ENCODE data around the gene PDE4D.

Gene PDE4D

DNA sequence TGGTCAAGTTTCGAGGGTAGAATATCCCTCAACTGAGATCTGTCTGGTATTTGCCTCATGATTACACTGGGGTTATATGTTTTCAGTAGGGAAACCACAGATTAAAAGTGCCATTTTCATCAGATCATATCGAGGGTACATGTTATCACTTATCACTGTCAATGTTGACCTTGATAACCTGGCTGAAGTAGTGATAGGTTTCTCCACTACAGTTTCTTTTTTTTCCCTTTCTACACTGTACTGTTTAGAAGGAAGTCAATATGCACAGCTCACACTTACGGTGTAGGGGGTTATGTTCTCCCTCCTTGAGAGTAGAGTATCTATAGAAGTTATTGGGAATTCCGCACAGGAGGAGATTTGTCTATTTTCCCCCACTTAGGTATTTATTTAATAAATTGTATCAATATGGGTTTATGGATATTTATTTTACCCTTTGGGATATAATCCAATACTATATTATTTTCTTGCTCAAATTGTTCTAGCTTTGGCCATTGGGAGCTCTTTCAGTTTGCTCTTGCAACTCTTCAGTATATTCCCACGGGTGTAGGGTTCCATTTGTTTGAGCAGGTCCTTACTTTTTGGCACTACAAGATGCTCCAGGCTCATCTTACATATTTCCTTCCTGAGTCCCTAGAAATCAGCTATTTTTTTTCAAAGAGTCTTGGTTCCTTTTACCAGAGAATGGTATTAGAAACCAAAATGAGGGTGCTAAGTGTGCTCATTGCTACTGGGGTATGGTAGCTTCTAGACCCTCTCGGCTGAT, 866.2 kb downstream of the PDE4D start:
- no peak for DNase-seq (ENCODE audit: low read depth, low spot score)
- Histone ChIP-seq H3K27me3 (ENCODE audit: insufficient read depth, insufficient read length) (no peaks in the 10 kb centered on the region), H3K36me3 (ENCODE audit: insufficient read depth, insufficient read length, low read length) (peaks cover 5% of the 10 kb centered on the region), H3K9me3 (ENCODE audit: insufficient read depth, low read length) (peaks cover 4% of the 10 kb centered on the region), H3K4me1 (ENCODE audit: insufficient read depth, insufficient read length) (no peaks in the 10 kb centered on the region), H3K9ac (ENCODE audit: insufficient read length, low read depth) (no peak overlapping the region), H3K4me3 (ENCODE audit: insufficient read length, low read depth) (no peak overlapping the region)
- TF ChIP-seq YY1 (IDR thresholded peaks at IDR 0.05; ENCODE audit: insufficient read depth, insufficient read length) = no peak
- TF ChIP-seq SUZ12 (IDR thresholded peaks at IDR 0.05; ENCODE audit: extremely low read depth, insufficient read depth, insufficient read length) = no peak

DNA sequence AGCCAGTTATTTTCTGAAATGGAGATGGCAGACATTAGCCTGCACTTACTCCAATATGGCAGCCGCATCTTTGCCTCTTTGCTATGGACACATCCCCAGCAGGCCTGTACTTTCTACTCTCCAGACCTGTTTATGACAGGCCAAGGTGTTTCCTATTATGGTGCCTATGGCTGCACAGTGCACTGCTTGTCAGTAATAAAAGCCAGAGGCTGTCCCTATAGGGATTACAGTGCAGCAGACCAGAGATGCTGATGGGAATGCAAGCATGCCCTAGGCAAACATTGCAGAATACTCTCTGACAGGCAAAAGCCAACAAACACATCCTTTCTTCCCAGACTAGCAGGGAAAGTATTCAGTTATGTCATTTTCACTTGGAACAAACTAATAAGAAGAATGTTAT, 867.8 kb downstream of the PDE4D start:
- H3K4me1 ChIP-seq (ENCODE audit: insufficient read depth, insufficient read length) = no peaks in the 10 kb centered on the region
- no peaks in the 10 kb centered on the region for H3K27me3 ChIP-seq (ENCODE audit: insufficient read depth, insufficient read length)
- no peak for DNase-seq (ENCODE audit: low read depth, low spot score)
- H3K4me3 ChIP-seq (ENCODE audit: insufficient read length, low read depth) = no peak overlapping the region
- H3K36me3 ChIP-seq (ENCODE audit: insufficient read depth, insufficient read length, low read length) = peaks cover 2% of the 10 kb centered on the region
- no peak overlapping the region for H3K9ac ChIP-seq (ENCODE audit: insufficient read length, low read depth)
- peaks cover 4% of the 10 kb centered on the region for H3K9me3 ChIP-seq (ENCODE audit: insufficient read depth, low read length)
- no peak for TF ChIP-seq SUZ12 (IDR thresholded peaks at IDR 0.05; ENCODE audit: extremely low read depth, insufficient read depth, insufficient read length)
- no peak for TF ChIP-seq ZNF274 (IDR thresholded peaks at IDR 0.05; ENCODE audit: low read depth, low read length)

DNA sequence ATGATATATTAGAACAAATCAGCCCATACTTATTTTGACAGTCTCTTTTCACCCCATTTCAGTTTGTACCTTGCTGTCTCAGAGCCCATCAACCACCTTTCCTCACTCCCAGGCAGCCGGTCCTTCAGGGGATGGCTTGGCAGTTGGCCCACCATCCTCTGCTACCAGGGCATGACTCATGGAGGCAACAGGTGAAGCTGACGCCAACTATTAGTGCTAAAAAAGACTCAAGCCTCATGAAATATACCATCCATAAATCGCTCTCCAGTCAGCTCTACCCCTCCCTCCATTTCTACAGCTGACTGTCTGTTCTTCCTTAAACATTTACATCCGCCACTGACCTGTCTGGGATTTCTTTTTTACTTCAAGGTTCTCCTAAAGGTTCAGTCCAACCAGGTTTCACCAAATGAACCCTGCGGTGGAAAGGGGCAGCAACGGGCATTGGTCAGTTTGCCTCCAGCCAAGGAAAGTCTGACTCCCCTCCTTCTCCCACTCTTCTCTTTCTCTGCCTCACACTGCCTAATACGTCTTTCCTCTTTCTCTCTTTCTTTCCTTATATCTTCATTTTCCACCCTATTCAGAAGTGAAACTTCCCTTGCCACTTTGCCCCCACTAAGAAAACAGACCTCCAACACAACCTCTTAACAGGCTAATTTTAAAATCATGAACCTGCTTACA, 871.5 kb downstream of the PDE4D start:
- no peaks in the 10 kb centered on the region for H3K36me3 ChIP-seq (ENCODE audit: insufficient read depth, insufficient read length, low read length)
- no peaks in the 10 kb centered on the region for H3K9me3 ChIP-seq (ENCODE audit: insufficient read depth, low read length)
- no peak for TF ChIP-seq SUZ12 (IDR thresholded peaks at IDR 0.05; ENCODE audit: extremely low read depth, insufficient read depth, insufficient read length)
- no peak for TF ChIP-seq YY1 (IDR thresholded peaks at IDR 0.05; ENCODE audit: insufficient read depth, insufficient read length)
- no peak for TF ChIP-seq ZNF274 (IDR thresholded peaks at IDR 0.05; ENCODE audit: low read depth, low read length)
- DNase-seq (ENCODE audit: low read depth, low spot score) = no peak
- H3K9ac ChIP-seq (ENCODE audit: insufficient read length, low read depth) = no peak overlapping the region
- H3K27me3 ChIP-seq (ENCODE audit: insufficient read depth, insufficient read length) = no peaks in the 10 kb centered on the region
- H3K4me1 ChIP-seq (ENCODE audit: insufficient read depth, insufficient read length) = no peaks in the 10 kb centered on the region
- no peak overlapping the region for H3K4me3 ChIP-seq (ENCODE audit: insufficient read length, low read depth)

DNA sequence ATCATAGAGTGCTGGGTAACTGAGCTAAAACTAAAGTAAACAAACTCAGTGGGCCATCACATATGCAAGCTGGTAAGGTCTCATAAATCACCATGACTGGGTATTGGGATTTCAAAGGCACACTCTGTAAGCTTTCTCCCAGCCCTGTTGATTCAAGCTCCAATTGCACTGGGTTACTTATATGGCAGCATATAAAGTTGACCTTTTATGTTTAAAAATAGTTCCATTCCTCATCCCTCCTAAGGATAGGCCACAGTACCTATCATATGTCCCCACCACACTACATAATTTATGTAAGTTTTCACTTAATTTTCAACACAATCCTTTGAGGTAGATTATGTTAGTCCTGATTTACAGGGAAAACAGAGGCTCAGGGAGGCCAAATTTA, 872.2 kb downstream of the PDE4D start:
- Histone ChIP-seq H3K4me3 (ENCODE audit: insufficient read length, low read depth) (no peak overlapping the region), H3K36me3 (ENCODE audit: insufficient read depth, insufficient read length, low read length) (no peaks in the 10 kb centered on the region), H3K27me3 (ENCODE audit: insufficient read depth, insufficient read length) (no peaks in the 10 kb centered on the region), H3K4me1 (ENCODE audit: insufficient read depth, insufficient read length) (no peaks in the 10 kb centered on the region), H3K9me3 (ENCODE audit: insufficient read depth, low read length) (no peaks in the 10 kb centered on the region; the same call in 1 of the 2 replicates), H3K9ac (ENCODE audit: insufficient read length, low read depth) (no peak overlapping the region)
- TF ChIP-seq YY1 (IDR thresholded peaks at IDR 0.05; ENCODE audit: insufficient read depth, insufficient read length) = no peak
- no peak for TF ChIP-seq ZNF274 (IDR thresholded peaks at IDR 0.05; ENCODE audit: low read depth, low read length)
- TF ChIP-seq SUZ12 (IDR thresholded peaks at IDR 0.05; ENCODE audit: extremely low read depth, insufficient read depth, insufficient read length) = no peak
- DNase-seq (ENCODE audit: low read depth, low spot score) = no peak

DNA sequence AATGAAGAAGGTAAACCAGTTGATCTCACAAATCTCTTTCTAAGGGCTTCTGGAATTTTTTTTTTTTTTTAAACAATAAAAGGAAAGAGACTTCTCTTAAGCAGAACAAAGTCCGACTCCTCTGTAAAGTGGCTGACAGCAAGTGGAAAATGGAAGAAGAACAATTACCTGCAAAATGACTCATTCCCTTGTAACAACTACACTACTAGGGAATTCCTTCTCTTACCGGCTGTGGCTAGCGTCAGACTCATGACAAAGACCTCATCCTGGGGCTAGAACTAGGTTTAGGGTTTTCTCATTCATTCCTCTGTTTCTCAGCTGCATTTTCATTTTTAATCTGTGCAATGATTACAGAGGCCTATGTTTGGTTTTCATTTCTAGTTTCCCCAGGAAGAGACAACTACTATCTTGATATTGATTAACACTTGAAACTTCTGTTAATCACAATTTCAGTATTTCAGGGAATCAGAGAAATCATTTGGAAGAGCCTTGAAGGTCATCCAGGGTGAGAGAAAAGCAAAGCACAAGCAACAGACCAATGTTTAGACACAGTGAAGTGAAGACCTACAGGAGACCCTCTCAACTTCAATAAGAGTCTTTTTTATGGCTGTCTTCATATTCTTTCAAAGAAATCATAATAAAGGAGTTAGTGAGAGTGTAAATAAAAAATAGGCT, 872.8 kb downstream of the PDE4D start:
- Histone ChIP-seq H3K4me3 (ENCODE audit: insufficient read length, low read depth) (no peak overlapping the region), H3K4me1 (ENCODE audit: insufficient read depth, insufficient read length) (no peaks in the 10 kb centered on the region), H3K9me3 (ENCODE audit: insufficient read depth, low read length) (no peaks in the 10 kb centered on the region; the same call in 1 of the 2 replicates), H3K9ac (ENCODE audit: insufficient read length, low read depth) (no peak overlapping the region), H3K27me3 (ENCODE audit: insufficient read depth, insufficient read length) (no peaks in the 10 kb centered on the region), H3K36me3 (ENCODE audit: insufficient read depth, insufficient read length, low read length) (no peaks in the 10 kb centered on the region)
- TF ChIP-seq ZNF274 (IDR thresholded peaks at IDR 0.05; ENCODE audit: low read depth, low read length) = no peak
- no peak for TF ChIP-seq SUZ12 (IDR thresholded peaks at IDR 0.05; ENCODE audit: extremely low read depth, insufficient read depth, insufficient read length)
- TF ChIP-seq YY1 (IDR thresholded peaks at IDR 0.05; ENCODE audit: insufficient read depth, insufficient read length) = no peak
- no peak for DNase-seq (ENCODE audit: low read depth, low spot score)

DNA sequence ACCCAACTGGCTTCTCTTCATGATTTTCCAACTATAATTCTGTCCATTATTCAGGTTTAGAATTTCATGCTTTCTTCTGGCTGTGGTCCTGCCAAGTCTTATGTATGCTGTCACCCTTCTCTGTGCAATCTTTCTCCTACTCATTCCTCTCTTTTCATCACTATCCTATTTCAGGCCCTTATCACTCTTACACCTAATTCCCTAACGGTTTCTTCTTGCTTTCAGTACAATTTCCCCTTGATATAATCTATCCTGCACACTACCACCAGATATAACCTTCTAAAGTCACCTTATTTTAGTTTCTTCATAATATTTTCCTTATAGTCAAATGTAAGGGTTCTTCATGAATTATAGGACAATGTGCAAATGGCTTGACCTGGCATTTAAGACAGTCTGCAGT, 874.4 kb downstream of the PDE4D start:
- Histone ChIP-seq H3K9me3 (ENCODE audit: insufficient read depth, low read length) (no peaks in the 10 kb centered on the region; the same call in 1 of the 2 replicates), H3K9ac (ENCODE audit: insufficient read length, low read depth) (no peak overlapping the region), H3K4me1 (ENCODE audit: insufficient read depth, insufficient read length) (no peaks in the 10 kb centered on the region), H3K4me3 (ENCODE audit: insufficient read length, low read depth) (no peak overlapping the region), H3K27me3 (ENCODE audit: insufficient read depth, insufficient read length) (no peaks in the 10 kb centered on the region), H3K36me3 (ENCODE audit: insufficient read depth, insufficient read length, low read length) (no peaks in the 10 kb centered on the region)
- DNase-seq (ENCODE audit: low read depth, low spot score) = no peak
- TF ChIP-seq YY1 (IDR thresholded peaks at IDR 0.05; ENCODE audit: insufficient read depth, insufficient read length) = no peak
- no peak for TF ChIP-seq SUZ12 (IDR thresholded peaks at IDR 0.05; ENCODE audit: extremely low read depth, insufficient read depth, insufficient read length)
- TF ChIP-seq ZNF274 (IDR thresholded peaks at IDR 0.05; ENCODE audit: low read depth, low read length) = no peak

DNA sequence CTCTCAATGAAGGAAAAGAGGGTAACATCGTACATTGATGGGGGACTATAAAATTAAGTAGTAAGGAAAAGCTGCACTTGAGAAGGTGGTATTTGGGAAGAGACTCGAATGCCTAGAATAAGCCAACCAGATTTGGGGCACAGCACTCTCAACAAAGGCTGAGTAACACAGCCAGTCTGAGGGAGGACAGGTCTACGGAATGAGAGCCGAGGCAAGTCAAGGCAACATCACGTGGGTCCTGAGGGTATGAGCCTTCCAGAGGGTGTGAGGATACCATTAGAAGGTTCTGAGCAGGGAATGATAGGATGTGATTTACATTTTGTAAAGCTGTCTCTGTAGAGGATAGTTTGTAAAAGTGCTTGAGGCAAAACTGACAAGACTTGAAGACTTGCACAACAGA, 876.6 kb downstream of the PDE4D start:
- TF ChIP-seq YY1 (IDR thresholded peaks at IDR 0.05; ENCODE audit: insufficient read depth, insufficient read length) = no peak
- no peak for TF ChIP-seq SUZ12 (IDR thresholded peaks at IDR 0.05; ENCODE audit: extremely low read depth, insufficient read depth, insufficient read length)

More for the DNA sequence above, 876.6 kb downstream of the PDE4D start:
- Histone ChIP-seq H3K9me3 (ENCODE audit: insufficient read depth, low read length) (no peaks in the 10 kb centered on the region; the same call in 1 of the 2 replicates), H3K9ac (ENCODE audit: insufficient read length, low read depth) (no peak overlapping the region), H3K27me3 (ENCODE audit: insufficient read depth, insufficient read length) (no peaks in the 10 kb centered on the region), H3K36me3 (ENCODE audit: insufficient read depth, insufficient read length, low read length) (no peaks in the 10 kb centered on the region), H3K4me3 (ENCODE audit: insufficient read length, low read depth) (no peak overlapping the region), H3K4me1 (ENCODE audit: insufficient read depth, insufficient read length) (no peaks in the 10 kb centered on the region)
- no peak for DNase-seq (ENCODE audit: low read depth, low spot score)

All from NT2/D1 (cell line).